Effector CD8-positive, alpha-beta T cell (primary cell): ENCODE measurements around the gene TNK1.
"Not testable (repeated sequence)": the region's sequence is repeated elsewhere in the genome, so short reads cannot be mapped to it uniquely, and the experiment has no call there.

ENCODE experiments used
- DNase-seq: peaks from one replicate; lab custom pipeline; 2025; lab: John Stamatoyannopoulos, UW
- total RNA-seq, 4 experiments: gene quantifications; one replicate each; lab custom pipeline; 2026; lab: John Stamatoyannopoulos, UW

The TNK1 gene
- total RNA-seq = 2.2 to 6.2 (median 3.9) reads per million in 4 experiments

GRCh38 chr17:7380855-7381683 is at the start of gene TNK1:
TNK1 (plus strand) TSS chr17:7381089; CDS start chr17:7382927, 1,838 bp downstream.
- DNase-seq = no peak

- no peak for DNase-seq
These were observed 48.8 kb upstream of the TNK1 start for GRCh38 chr17:7332111-7332510.

- DNase-seq = peak; percentile 24
These were observed 48.3 kb upstream of the TNK1 start for GRCh38 chr17:7332600-7333069.

- DNase-seq = no peak
These were observed 45.9 kb upstream of the TNK1 start for GRCh38 chr17:7334938-7335538.

- DNase-seq = not testable (repeated sequence)
These were observed 45.1 kb upstream of the TNK1 start for GRCh38 chr17:7335765-7336164.

GRCh38 chr17:7336240-7337175 is 44.4 kb upstream of the TNK1 start, which contains the start of gene ACAP1:
ACAP1 (plus strand) TSS chr17:7336529; CDS start chr17:7336735, 206 bp downstream.
- peak; percentile 76 for DNase-seq

GRCh38 chr17:7337600-7337999 is 43.3 kb upstream of the TNK1 start:
- DNase-seq = not testable (repeated sequence)

GRCh38 chr17:7340179-7340578 is 40.7 kb upstream of the TNK1 start:
- DNase-seq = no peak

GRCh38 chr17:7341842-7342241 is 39.0 kb upstream of the TNK1 start:
- DNase-seq = no peak

- no peak for DNase-seq
These were observed 37.6 kb upstream of the TNK1 start for GRCh38 chr17:7343250-7343649.

GRCh38 chr17:7346761-7347614 is 33.9 kb upstream of the TNK1 start:
- no peak for DNase-seq

- DNase-seq = no peak
These were observed 33.0 kb upstream of the TNK1 start for GRCh38 chr17:7347630-7348477.

- no peak for DNase-seq
These were observed 32.2 kb upstream of the TNK1 start for GRCh38 chr17:7348478-7349242.

GRCh38 chr17:7351665-7352502 is 29.0 kb upstream of the TNK1 start, which contains the start of gene KCTD11:
KCTD11 (plus strand) TSS chr17:7352162.
- peak; percentile 54 for DNase-seq

GRCh38 chr17:7352503-7352889 is 28.4 kb upstream of the TNK1 start:
- DNase-seq = no peak

- no peak for DNase-seq
These were observed 27.8 kb upstream of the TNK1 start for GRCh38 chr17:7352910-7353635.

- no peak for DNase-seq
These were observed 26.5 kb upstream of the TNK1 start for GRCh38 chr17:7354262-7354843.
